H9 (cell line): Measurements from ENCODE around the gene HOXB8. TPM values are rescaled to one million over a fixed set of nuclear protein-coding genes. Genes with fewer than 3 reads are reported as not detected.

Experiments used
- DNase-seq: peaks from one replicate; pipeline ENCODE4 v3.0.0-alpha.2; 2017
- H2AFZ ChIP-seq: one replicate; pipeline ENCODE4 v1.6.1; 2013; ENCODE audit warnings: mild to moderate bottlenecking, low read length, control low read depth, moderate library complexity
- H2AK5ac ChIP-seq: 2 replicates; pipeline ENCODE4 v1.6.1; 2013; ENCODE audit warnings: low read length, control low read depth, mixed read lengths; ENCODE audit not compliant: insufficient read length
- H2BK120ac ChIP-seq: one replicate; pipeline ENCODE4 v1.6.1; 2013; ENCODE audit warnings: low read depth, mild to moderate bottlenecking, low read length, control low read depth, inconsistent platforms; ENCODE audit not compliant: poor library complexity, severe bottlenecking
- H2BK12ac ChIP-seq: 2 replicates; pipeline ENCODE4 v1.6.1; 2013; ENCODE audit warnings: low read length, control low read depth, mixed read lengths, low read depth; ENCODE audit not compliant: insufficient read length
- H2BK15ac ChIP-seq: 2 replicates; pipeline ENCODE4 v1.6.1; 2013; ENCODE audit warnings: low read depth, low read length, control low read depth
- H2BK20ac ChIP-seq: one replicate; pipeline ENCODE4 v1.6.1; 2013; ENCODE audit warnings: low read depth, mild to moderate bottlenecking, low read length, control low read depth, inconsistent platforms; ENCODE audit not compliant: poor library complexity, severe bottlenecking
- H2BK5ac ChIP-seq: 2 replicates; pipeline ENCODE4 v1.6.1; 2013; ENCODE audit warnings: low read length, control low read depth, mixed read lengths; ENCODE audit not compliant: insufficient read length
- H3K14ac ChIP-seq: 2 replicates; pipeline ENCODE4 v1.6.1; 2013; ENCODE audit warnings: low read length, control low read depth; ENCODE audit not compliant: insufficient read depth
- H3K18ac ChIP-seq: 2 replicates; pipeline ENCODE4 v1.6.1; 2013; ENCODE audit warnings: low read depth, mild to moderate bottlenecking, mixed read lengths, low read length, control low read depth; ENCODE audit not compliant: insufficient read length
- H3K23ac ChIP-seq: 2 replicates; pipeline ENCODE4 v1.6.1; 2013; ENCODE audit warnings: low read length, control low read depth, mixed read lengths, low read depth; ENCODE audit not compliant: insufficient read length
- H3K23me2 ChIP-seq: 2 replicates; pipeline ENCODE4 v1.6.1; 2013; ENCODE audit warnings: low read depth, mild to moderate bottlenecking, mixed read lengths, low read length, control low read depth; ENCODE audit not compliant: insufficient read length, poor library complexity, severe bottlenecking
- H3K27ac ChIP-seq: 2 replicates; pipeline ENCODE4 v1.5.1; 2013; ENCODE audit warnings: low read length, control low read depth, mixed read lengths, low read depth; ENCODE audit not compliant: insufficient read length
- H3K27me3 ChIP-seq: 2 replicates; pipeline ENCODE4 v1.6.1; 2013; ENCODE audit warnings: low read length, control low read depth, inconsistent platforms; ENCODE audit not compliant: insufficient read depth
- H3K4ac ChIP-seq: 2 replicates; pipeline ENCODE4 v1.6.1; 2013; ENCODE audit warnings: low read depth, mild to moderate bottlenecking, control low read depth, inconsistent platforms, low read length, moderate library complexity
- H3K4me1 ChIP-seq: 2 replicates; pipeline ENCODE4 v1.6.1; 2013; ENCODE audit warnings: low read length, control low read depth, inconsistent platforms; ENCODE audit not compliant: insufficient read depth
- H3K4me2 ChIP-seq: 2 replicates; pipeline ENCODE4 v1.6.1; 2013; ENCODE audit warnings: low read length, control low read depth, mixed read lengths; ENCODE audit not compliant: insufficient read length, insufficient read depth
- H3K56ac ChIP-seq: 2 replicates; pipeline ENCODE4 v1.6.1; 2013; ENCODE audit warnings: low read depth, mild to moderate bottlenecking, mixed read lengths, low read length, control low read depth; ENCODE audit not compliant: insufficient read length
- H3K79me1 ChIP-seq: 2 replicates; pipeline ENCODE4 v1.6.1; 2013; ENCODE audit warnings: low read depth, mild to moderate bottlenecking, moderate library complexity, low read length, control low read depth, inconsistent platforms; ENCODE audit not compliant: insufficient read depth, poor library complexity, severe bottlenecking
- H3K79me2 ChIP-seq: 2 replicates; pipeline ENCODE4 v1.6.1; 2013; ENCODE audit warnings: low read length, control low read depth, inconsistent platforms; ENCODE audit not compliant: insufficient read depth
- H3K9ac ChIP-seq: 2 replicates; pipeline ENCODE4 v1.6.1; 2013; ENCODE audit warnings: low read length, control low read depth, mixed read lengths; ENCODE audit not compliant: insufficient read length; ENCODE audit errors: extremely low read depth
- H3K9me3 ChIP-seq: one replicate; pipeline ENCODE4 v1.6.1; 2013; ENCODE audit warnings: low read depth, low read length, inconsistent platforms; ENCODE audit not compliant: control insufficient read depth
- H3T11ph ChIP-seq: one replicate; pipeline ENCODE4 v1.6.1; 2013; ENCODE audit warnings: mild to moderate bottlenecking, low read length, control low read depth, inconsistent platforms
- H4K20me1 ChIP-seq: one replicate; pipeline ENCODE4 v1.6.1; 2013; ENCODE audit not compliant: control insufficient read depth, insufficient read length, insufficient read depth
- H4K5ac ChIP-seq: 2 replicates; pipeline ENCODE4 v1.6.1; 2013; ENCODE audit warnings: low read depth, mild to moderate bottlenecking, mixed read lengths, low read length, control low read depth; ENCODE audit not compliant: insufficient read length
- H4K8ac ChIP-seq: replicated peaks from 2 replicates; pipeline ENCODE4 v1.6.1; 2013; ENCODE audit warnings: low read length, control low read depth, mixed read lengths, low read depth; ENCODE audit not compliant: insufficient read length
- H4K91ac ChIP-seq: 2 replicates; pipeline ENCODE4 v1.6.1; 2013; ENCODE audit warnings: low read depth, mild to moderate bottlenecking, moderate library complexity, mixed read lengths, low read length, control low read depth; ENCODE audit not compliant: insufficient read length
- H3K27ac Mint-ChIP-seq, 3 experiments: 2 replicates in 2 of 3; 3 replicates in 1 of 3; pipeline ENCODE4 v1.8.0; 2020 to 2021; ENCODE audit warnings: mixed read lengths in 3 of 3, mild to moderate bottlenecking in 1 of 3, moderate library complexity in 1 of 3
- H3K27me3 Mint-ChIP-seq: 2 replicates; pipeline ENCODE4 v1.8.0; 2021; ENCODE audit warnings: low read depth, mild to moderate bottlenecking, moderate library complexity, mixed read lengths
- H3K36me3 Mint-ChIP-seq, 3 experiments: 2 replicates in 2 of 3; 3 replicates in 1 of 3; pipeline ENCODE4 v1.8.0; 2020 to 2021; ENCODE audit warnings: low read depth in 3 of 3, mixed read lengths in 3 of 3; ENCODE audit not compliant: insufficient read depth in 1 of 3
- H3K4me1 Mint-ChIP-seq, 2 experiments: 2 replicates each; pipeline ENCODE4 v1.8.0; 2020; ENCODE audit warnings: mixed read lengths in 2 of 2
- H3K4me3 Mint-ChIP-seq, 2 experiments: 2 replicates in 1 of 2; 3 replicates in 1 of 2; pipeline ENCODE4 v1.8.0; 2020 to 2021; ENCODE audit warnings: mild to moderate bottlenecking in 2 of 2, mixed read lengths in 2 of 2, moderate library complexity in 1 of 2
- H3K9me3 Mint-ChIP-seq, 2 experiments: 2 replicates in 1 of 2; 3 replicates in 1 of 2; pipeline ENCODE4 v1.8.0; 2020; ENCODE audit warnings: mild to moderate bottlenecking in 2 of 2, mixed read lengths in 2 of 2, moderate library complexity in 1 of 2
- CTCF ChIP-seq: fragments of 200-600 bp; sonication (generic); conservative IDR thresholded peaks from 3 replicates; pipeline ENCODE4 v1.8.0; 2021; ENCODE audit warnings: antibody characterized with exemption, mild to moderate bottlenecking
- WGBS: extraction: QIAGEN DNeasy Blood & Tissue Kit; methylation state at CpG from one replicate; pipeline ENCODE4 v1.1.7; 2013; ENCODE audit warnings: missing lambda C conversion rate, low lambda C conversion rate, mixed read lengths; ENCODE audit not compliant: insufficient read length; ENCODE audit errors: extremely low coverage; 5-methylcytosine and 5-hydroxymethylcytosine counted together
- microRNA-seq: library from miRNA; unstranded; fragments of <30 nt; microRNA quantifications from one replicate; pipeline ENCODE4, GENCODE V29; 2020; ENCODE audit warnings: borderline microRNAs expressed
- total RNA-seq: library from RNA; stranded (reverse); gene quantifications from 2 replicates; pipeline ENCODE4 v1.2.1, GENCODE V29; 2021

The HOXB8 gene
- total RNA-seq, 1 experiment from 2014 or later: not detected

- Mint-ChIP-seq H3K27ac (no peak overlapping the region), H3K36me3 (peaks cover 0 to 2% (median 0%) of the 10 kb centered on the region in 3 experiments; a peak in 2 of 7 replicates), H3K9me3 (peaks cover 0 to 3% of the 10 kb centered on the region in 2 experiments; a peak in 2 of 5 replicates), H3K27me3 (peaks cover 61% of the 10 kb centered on the region), H3K4me1 (peaks cover 0 to 10% of the 10 kb centered on the region in 2 experiments; a peak in 3 of 4 replicates), H3K4me3 (no peak overlapping the region)
- Histone ChIP-seq H2BK120ac (no peak overlapping the region), H3K4me1 (peaks cover 2% of the 10 kb centered on the region; the same call in 1 of the 2 replicates), H4K5ac (no peak overlapping the region), H3K23ac (no peak overlapping the region), H4K20me1 (peaks cover 2% of the 10 kb centered on the region), H2AFZ (no peak overlapping the region), H3K27ac (no peak overlapping the region), H3K27me3 (peaks cover 99% of the 10 kb centered on the region), H3K4ac (no peak overlapping the region), H4K91ac (no peak overlapping the region), H2BK5ac (no peak overlapping the region), H3K14ac (no peak overlapping the region), H2AK5ac (no peak overlapping the region), H3K9ac (no peak overlapping the region), H3K56ac (no peak overlapping the region), H3K23me2 (no peaks in the 10 kb centered on the region), H3T11ph (no peak overlapping the region), H3K4me2 (no peak overlapping the region), H3K9me3 (no peaks in the 10 kb centered on the region), H3K79me1 (no peaks in the 10 kb centered on the region), H2BK15ac (no peak overlapping the region), H2BK12ac (no peak overlapping the region), H3K18ac (no peak overlapping the region), H2BK20ac (no peak overlapping the region), H3K79me2 (no peaks in the 10 kb centered on the region), H4K8ac (no peak overlapping the region)
- WGBS: no CpG with 5 or more reads among the region's 5 CpGs
- no peak for TF ChIP-seq CTCF
- DNase-seq: no peak
Measured at GRCh38 chr17:48562934-48563333, 52.2 kb downstream of the HOXB8 start.

Small RNAs within 50 kb of the gene (microRNA-seq; reads per million reads assigned to microRNA genes)
- not detected for gene MIR196A1

Other genes with a start within 250 kb of the HOXB8 start
- not detected in 2 replicates for gene SKAP1, start 185.1 kb downstream of the HOXB8 start, total RNA-seq
- gene HOXB1, start 84.3 kb downstream of the HOXB8 start, total RNA-seq: not detected in 2 replicates
- not detected in 2 replicates for gene HOXB2, start 70.2 kb downstream of the HOXB8 start, total RNA-seq
- gene HOXB4, start 36.9 kb downstream of the HOXB8 start, total RNA-seq: not detected in 2 replicates
- gene HOXB3, start 25.1 kb downstream of the HOXB8 start, total RNA-seq: not detected in 2 replicates
- gene HOXB5, start 21.5 kb downstream of the HOXB8 start, total RNA-seq: not detected in 2 replicates
- gene HOXB6, start 10.3 kb downstream of the HOXB8 start, total RNA-seq: not detected in 2 replicates
- gene HOXB7, start 4.3 kb downstream of the HOXB8 start, total RNA-seq: not detected in 2 replicates
- gene HOXB9, start 11.1 kb upstream of the HOXB8 start, total RNA-seq: not detected in 2 replicates
- not detected in 2 replicates for gene PRAC1, start 107.2 kb upstream of the HOXB8 start, total RNA-seq
- gene PRAC2, start 107.9 kb upstream of the HOXB8 start, total RNA-seq: not detected in 2 replicates
- gene HOXB13, start 113.5 kb upstream of the HOXB8 start, total RNA-seq: not detected in 2 replicates
- 1.1 and 2.4 TPM in 2 replicates for gene TTLL6, start 201.9 kb upstream of the HOXB8 start, total RNA-seq
- gene CALCOCO2, start 215.7 kb upstream of the HOXB8 start, total RNA-seq: 19.1 and 23.1 TPM in 2 replicates